HG03521 (cell line): ENCODE results near the gene MYH10.

ENCODE experiments used
- ATAC-seq: cut with Tn5 transposase; IDR thresholded peaks from one replicate; pipeline ENCODE4 v1.9.1; 2021; ENCODE audit warnings: mild to moderate bottlenecking, moderate library complexity; ENCODE audit not compliant: unreplicated experiment

The MYH10 gene

DNA sequence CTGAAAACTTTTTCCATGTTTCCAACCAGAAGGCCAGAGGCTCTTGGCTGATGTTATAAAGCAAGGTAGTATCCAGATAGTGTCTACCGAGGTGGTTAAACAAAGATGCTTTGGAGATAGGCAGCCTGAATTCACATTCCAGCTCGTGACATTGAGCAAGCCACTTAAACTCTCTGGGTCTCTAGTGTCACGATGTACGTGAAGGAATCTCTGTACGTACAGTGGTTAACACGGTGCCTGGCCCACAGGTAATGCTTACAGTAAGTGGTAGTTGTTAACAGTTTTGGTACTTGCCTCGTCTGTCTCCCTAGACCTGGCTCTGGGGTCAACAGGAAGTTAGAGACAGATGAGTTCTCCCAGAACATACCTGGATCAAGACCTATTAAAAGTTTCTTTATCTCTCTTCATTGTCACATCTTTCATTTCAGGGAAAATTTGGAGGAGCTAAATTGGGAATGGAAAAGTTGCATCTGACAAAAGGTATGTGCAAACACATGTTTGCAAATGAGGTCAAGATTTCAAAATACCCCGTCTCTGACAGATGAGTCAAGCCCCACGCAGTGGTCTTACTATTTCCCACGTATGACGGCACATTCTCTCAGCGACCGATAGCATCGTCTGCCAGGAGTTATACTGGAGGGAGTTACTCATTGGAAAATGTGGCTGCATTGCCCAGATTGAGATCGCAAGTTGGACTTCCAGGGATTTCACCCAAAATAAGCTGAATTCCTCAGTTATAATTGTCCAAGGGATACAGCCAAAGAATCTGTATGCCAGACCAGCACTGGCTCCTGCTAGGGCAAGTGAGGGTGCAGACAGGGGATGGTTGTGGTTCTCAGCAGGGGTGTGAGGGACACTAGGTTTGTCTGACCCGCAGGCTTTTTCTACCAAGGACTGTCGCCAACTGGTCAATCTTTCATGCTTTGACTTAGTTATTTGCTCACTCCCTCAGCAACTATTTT lies 18.9 kb upstream of the MYH10 start:
- ATAC-seq = no peak

DNA sequence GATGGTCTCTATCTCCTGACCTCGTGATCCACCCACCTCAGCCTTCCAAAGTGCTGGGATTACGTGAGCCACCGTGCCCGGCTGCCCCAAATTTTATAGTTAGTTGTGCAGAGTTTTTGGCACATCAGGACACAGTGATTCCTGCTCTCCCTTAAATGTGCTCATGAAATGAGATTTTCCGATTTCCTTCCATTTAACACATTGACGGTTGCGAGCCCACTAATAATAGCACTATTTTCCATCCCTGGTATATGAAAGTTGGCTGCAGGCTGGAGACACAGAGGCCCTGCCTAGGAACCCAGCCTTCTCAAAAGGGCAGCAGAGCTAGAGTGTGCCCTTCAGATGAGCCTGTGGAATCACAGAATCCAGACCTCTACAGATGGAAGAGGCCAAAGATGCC lies 17.4 kb upstream of the MYH10 start:
- no peak for ATAC-seq

DNA sequence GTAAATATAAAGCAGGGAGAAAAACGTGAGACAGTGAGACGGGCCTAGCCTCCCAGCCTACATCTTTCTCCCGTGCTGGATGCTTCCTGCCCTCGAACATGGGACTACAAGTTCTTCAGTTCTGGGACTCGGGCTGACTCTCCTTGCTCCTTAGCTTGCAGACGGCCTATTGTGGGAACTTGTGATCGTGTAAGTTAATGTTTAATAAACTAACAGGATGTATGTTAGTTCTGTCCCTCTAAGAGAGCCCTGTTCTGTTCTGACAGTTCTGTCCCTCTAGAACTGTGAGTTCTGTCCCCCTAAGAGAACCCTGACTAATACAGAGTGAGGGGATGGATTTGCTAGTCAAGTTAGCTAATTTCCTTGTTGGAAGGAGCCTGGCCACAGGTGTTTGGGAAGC lies 16.7 kb upstream of the MYH10 start:
- no peak for ATAC-seq

DNA sequence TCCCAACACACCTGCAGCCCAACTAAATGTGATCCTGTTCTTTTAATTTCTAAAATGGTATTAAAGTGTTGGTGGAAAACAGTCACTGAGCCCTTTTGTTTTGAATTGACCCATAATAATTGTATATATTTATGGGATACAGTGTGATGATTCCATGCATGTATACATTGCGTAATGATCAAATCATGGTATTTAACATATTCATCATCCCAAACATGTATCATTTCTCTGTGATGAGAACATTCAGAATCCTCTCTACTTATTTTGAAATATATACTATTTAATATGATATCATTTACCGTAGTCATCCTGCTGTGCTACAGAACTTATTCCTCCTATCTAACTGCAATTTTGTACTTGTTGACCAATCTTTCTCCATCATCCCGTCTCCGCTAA lies 14.0 kb upstream of the MYH10 start:
- ATAC-seq = no peak

DNA sequence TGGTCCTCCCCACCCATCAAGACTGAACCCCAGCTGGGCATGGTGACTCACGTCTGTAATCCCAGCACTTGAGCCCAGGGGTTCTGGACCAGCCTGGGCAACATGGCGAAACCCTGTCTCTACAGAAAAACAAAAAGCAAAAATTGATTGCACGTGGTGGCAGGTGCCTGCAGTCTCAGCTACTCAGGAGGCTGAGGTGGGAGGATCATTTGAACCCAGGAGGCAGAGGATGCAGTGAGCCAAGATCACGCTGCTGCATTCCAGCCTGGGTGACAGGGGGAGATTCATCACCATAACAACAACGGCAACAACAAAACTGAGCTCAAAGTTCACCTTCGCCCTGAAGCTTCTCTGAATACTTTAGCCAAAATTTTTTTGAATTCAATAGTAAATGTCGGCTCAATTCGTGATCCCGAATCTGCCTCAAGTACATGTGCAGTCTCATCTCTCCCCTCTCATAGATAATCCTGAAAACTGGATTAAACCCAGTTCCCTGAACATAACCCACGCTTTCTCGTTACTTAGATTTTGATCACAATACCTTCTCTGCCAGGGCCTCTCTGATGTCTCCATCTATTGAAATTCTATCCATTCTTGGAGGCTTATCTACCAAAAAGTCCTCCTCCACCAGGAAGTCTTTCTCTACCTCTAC lies 13.5 kb upstream of the MYH10 start:
- no peak for ATAC-seq

DNA sequence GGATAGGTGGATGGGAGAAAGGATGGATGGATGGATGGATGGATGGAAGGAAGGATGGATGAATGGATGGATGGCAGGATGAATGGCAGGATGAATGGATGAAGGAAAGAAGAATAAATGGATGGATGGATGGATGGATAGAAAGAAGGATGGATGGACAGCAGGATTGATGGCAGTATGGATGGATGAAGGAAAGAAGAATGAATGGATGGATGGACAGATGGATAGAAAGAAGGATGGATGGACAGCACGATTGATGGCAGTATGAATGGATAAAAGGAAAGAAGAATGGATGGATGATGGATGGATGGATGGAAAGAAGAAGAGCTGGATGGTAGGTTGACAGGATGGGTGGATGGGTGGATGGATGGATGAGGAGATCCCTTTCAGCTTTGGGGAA lies 9.2 kb upstream of the MYH10 start:
- ATAC-seq = no peak

DNA sequence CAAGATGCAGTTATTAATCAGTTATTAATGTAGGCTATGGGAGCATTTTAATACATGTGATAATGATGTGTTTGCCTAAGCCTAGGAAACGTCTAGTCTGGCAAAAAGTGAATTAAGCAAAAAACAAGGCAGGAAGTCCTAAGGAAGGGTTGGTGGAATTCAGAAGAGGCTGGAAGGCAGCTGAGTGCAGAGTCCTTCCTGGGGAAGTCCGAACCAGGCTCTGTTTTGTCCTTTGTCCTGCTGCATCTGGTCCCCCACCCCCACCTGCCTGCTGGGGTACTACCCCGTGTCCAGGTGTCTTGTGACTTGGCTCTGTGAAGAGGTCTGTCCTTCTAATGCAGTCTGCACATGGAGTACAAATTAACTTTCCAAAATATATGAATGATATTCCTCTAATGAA lies 1.5 kb upstream of the MYH10 start:
- no peak for ATAC-seq

DNA sequence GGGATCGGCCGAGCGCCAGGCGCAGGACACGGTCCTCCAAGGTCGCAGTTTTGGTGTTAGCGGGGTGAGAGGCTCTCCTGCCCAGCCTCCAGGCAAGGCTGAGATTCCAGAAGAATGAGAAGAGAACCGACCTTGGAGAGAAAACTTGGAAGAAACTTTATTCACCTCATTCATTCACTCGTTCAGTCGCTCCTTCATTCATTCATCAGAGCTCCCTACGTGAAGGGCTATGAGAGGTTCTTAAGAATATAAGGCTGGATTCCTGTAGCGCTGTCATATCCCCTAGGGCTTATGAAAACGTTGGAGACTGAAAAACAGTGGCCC lies 991 bp upstream of the MYH10 start:
- no peak for ATAC-seq

DNA sequence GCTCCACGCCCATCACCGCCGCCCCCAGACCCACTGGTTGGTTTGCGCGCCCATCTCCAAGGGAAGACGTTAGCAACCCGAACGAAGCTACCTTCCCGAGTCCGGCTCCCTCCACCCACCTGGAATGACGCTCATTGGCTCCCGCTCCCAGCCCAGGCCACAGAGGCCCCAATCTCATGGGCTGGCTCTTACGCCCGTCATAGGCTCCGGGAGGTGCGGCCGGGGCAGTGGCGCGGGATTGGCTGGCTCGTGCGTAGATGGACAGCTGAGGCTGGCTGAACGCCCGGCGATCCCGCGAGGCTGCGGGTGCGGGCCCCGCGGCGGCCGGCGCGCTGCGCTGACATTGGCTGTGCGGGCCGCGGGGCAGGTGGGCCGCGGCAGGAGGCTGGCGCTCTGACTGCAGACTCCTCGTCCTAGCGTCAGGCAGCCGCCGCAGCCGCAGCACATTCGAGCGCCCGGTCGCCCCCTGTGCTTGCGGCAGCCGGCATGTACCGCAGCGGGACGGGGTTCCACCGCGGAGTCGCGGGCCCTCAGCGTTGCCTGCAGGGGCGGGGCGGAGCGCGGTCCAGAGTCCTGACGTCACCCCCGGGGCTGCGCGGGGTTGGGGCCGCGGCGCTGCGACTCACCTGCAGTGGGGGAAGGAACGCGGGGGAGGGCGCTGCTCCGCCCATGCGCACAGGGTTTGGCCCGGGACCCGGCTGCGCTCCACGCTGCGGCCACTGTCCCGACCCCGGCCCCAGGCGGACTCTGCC lies 453 bp upstream of the MYH10 start:
- peak; percentile 96 for ATAC-seq

DNA sequence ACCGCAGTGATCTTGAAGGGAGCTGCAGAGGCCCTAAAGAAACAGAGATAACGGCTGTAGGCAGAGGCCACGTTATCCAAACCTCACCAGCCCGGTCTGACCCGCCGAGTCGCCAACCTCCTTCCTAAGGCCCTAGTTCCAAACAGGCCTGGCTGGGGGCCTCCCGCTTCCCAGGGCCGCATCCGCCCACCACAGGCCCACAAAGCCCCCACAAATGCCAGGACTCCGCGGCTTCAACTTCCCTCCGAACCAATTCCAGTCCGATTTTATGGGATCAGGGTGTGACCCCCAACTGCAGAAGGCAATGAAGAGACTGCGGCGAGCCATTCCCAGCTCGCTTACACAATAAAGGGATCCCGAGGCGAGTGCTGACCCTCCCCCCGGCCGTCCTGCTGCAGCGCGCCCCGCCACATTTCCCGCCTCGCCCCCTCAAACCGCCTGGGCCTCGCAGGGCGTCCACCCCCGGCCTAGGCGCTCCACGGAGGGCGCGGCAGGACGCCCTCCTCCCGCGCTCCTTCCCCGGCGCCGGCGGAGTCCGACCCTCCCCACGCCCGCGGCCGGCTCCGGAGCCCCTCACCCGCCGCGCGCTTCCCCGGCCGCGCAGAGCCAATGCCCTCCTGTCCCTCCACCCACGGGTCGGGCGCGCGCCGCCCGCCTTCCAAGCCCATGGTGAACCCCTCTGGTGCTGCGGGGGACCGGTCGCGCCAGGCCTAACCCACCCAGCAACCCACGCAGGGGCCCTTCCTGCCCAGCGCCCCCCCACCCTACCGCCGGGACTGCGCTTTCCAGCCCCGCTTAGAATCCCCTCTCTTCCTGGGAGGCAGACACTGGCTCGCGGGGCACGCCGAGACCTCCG lies 926 bp downstream of the MYH10 start:
- ATAC-seq = no peak

DNA sequence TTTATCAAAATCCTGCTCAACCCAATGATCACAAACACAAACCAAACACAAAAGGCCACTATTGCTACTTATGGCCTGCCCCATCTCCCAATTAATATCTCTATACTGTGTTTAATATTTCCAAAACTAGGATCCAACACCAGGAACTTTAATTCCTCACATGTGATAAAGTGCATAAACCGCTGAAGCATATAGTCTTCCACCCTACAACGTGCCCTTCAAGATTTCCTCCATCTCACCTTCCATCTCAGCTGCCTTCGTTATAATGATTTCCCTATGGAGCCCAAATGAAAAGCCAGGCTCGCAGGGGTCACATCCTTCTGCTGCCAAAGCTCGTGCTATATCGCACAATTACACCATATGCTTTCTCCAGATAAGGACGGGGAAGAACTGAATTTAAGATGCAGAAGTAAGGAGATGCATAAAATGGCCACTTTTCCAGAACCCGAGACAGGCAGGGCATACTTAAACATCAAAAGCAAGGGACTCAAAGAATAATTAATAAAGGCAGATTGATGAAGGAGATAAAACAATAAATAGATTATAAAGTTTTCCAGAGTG lies 1.8 kb downstream of the MYH10 start:
- no peak for ATAC-seq

DNA sequence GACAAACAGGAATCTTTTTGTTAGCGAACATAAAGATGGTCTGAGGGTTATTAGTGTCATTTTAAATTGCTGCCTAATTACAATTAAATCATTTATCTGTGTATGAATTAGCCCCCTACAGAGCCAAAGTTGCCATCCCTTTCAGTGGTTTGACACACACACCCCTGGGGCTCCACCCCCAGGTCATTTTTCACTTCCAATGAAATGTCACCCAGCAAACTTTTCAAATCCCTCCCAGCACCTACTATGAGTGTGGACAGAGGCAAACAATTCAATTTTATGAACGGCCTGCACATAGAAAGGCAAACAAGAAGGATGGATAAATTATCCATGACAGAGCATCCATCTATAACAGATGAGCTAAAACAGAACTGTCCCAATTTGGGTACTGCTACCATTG lies 2.4 kb downstream of the MYH10 start:
- no peak for ATAC-seq

DNA sequence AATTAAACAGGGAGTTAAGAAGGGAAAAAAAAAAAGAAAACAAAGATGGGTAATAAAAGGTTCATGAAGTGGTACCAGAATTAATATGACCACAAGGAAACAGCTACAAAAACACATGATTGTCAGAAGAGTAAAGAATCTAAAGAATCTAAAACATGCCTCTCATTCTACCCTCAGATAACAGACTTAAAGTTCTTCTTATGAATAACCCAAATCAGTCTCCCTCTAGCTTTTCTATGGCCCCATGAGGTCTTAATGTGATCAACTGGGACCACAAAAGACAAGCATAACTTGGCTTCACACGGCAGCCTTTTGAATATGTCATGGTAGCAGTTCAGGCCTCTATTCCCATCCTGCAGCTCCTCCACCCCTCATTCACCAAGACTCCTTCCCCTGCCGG lies 6.9 kb downstream of the MYH10 start:
- ATAC-seq = no peak

DNA sequence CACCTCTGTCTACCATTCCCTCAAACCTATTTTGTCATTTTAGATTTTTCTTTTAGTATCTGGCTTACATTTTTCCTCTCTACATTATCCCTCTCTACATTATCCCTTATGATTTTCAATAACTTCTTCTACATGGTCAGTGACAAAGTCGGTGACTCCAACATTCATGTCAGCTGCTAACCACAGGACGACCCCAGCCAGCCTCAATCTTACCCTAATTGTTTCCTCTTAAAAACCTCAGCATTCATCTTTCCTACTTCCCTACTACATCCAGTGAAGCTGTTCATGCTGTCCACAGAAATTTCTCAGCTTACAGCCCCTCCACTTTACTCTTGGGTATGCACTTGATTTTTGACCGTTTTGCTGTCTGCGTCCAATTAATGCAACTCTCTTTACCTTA lies 8.3 kb downstream of the MYH10 start:
- ATAC-seq = no peak

DNA sequence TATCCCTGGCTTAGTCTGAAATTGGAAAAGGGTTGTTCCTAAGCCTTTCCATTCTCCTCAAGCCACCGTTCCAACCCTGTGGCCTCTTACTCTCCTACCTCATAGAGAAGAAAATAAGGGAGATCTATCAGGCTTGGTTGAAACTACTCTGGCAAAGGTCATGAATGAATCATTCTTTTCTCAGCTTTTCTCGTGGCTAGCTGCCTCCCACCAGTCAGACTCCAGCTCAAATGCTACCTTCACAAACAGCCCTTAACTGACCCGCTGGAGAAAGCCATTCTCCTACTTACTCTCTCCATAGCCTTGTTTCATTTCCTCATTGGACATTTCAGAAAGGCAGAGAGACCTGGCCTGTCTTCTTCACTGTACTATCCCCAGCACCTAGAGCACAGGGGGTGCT lies 8.9 kb downstream of the MYH10 start:
- no peak for ATAC-seq

DNA sequence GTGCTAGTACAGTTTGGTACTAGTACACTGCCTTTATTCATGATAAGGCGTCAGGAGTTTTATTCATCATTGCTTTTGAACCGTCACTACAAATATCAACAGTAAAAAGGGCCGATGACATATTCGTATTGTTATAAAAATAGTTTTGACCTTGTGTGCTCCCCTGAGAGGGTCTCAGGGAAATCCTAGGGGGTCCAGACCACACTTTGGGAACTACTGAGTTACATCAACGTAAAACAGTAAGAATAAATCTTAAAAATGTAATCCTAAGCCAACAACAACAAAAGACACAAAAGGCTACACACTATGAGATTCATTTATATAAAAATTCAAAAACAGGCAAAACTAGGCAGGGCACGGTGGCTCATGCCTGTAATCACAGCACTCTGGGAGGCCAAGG lies 11.2 kb downstream of the MYH10 start:
- no peak for ATAC-seq

DNA sequence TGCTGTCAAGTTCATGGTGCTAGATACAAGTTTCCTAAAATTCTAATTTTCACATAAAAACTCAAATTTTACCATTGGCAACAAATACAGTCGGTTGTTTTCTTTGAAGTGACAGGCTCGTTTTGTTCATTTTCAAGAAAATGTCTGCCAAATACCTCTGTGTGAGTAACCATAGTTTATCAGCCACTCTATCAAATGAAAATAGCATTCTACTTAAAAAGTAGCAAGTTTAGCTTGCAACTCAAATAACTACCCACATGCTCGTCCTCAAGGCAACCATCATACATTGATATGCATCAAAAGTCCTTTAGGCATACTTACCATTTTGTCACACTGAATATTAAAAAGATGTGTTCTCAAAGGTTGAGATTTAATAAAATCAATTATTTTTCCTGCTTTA lies 11.7 kb downstream of the MYH10 start:
- no peak for ATAC-seq

DNA sequence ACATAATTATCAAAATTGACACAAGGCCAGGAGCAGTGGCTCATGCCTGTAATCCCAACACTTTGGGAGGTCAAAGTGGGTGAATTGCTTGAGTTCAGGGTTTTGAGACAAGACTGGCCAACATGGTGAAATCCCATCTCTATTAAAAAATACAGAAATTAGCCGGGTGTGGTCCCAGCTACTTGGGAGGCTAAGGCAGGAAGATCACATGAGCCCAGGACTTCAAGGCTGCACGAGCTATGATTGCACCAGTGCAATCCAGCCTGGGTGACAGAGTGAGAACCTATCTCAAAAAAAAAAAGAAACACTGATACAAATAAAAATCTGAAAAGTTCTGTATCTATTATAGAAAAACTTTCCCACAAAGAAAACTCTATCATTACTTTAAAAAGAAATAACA lies 15.5 kb downstream of the MYH10 start:
- ATAC-seq = no peak

DNA sequence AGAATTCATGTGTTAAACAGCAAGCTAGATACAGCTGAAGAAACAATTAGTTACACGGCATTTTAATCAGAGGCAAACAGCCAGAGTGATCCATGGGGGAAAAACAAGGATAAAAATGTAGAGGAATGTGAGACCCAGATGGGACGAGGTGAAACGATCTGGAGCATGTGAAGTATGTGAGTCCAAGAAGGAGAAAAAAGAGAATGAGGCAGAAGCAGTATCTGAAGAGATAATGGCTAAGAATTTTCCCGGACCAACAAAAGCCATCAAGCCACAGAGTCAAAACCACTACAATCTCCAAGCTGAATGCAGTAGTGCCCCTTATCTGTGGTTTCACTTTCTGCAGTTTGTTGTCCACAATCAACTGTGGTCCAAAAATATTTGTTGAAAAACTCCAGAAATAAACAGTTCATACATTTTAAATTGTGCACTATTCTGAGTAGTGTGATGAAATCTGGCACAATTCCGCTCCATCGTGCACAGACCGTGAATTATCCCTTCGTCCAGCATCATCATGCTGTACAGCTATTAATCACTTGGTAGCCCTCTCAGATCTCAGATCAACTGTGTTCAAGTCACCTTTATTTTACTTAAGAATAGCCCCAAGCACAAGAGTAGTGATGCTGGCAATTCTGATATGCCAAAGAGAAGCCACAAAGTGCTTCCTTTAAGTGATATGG lies 18.8 kb downstream of the MYH10 start:
- ATAC-seq = no peak

DNA sequence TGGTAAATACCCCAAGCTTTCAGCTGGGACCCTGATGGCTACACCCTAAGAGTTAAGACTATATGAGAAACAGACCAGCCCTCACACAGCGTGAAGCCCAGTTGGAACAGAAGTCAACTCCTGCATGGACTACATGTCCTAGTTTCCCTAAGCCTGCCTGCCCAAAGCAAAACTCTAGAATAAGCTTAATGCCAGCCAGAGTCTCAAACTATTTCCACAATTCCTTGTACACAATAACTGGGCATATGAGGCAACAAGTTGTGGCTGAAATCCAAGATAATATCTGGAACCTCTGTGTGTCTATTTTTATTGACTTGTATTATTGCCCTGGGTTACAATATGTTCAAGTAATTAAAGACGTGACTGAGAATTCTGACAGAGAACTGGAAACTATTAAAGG lies 19.4 kb downstream of the MYH10 start:
- no peak for ATAC-seq
